HT-29 (cell line): ENCODE data around the gene CALML3. TPM values are rescaled to one million over a fixed set of nuclear protein-coding genes. Genes with fewer than 3 reads are reported as not detected.

Source experiments
- DNase-seq: peaks from one replicate; pipeline ENCODE4 v3.0.0-alpha.2; 2015; ENCODE audit warnings: low spot score
- total RNA-seq: library from RNA; depleted of rRNA; stranded (reverse); fragments of >200 nt; shearing (Covaris generic); gene quantifications from 2 replicates; pipeline ENCODE4 v1.2.3, GENCODE V29; 2014

Gene CALML3
- total RNA-seq, 1 experiment from 2014 or later = not detected

DNA sequence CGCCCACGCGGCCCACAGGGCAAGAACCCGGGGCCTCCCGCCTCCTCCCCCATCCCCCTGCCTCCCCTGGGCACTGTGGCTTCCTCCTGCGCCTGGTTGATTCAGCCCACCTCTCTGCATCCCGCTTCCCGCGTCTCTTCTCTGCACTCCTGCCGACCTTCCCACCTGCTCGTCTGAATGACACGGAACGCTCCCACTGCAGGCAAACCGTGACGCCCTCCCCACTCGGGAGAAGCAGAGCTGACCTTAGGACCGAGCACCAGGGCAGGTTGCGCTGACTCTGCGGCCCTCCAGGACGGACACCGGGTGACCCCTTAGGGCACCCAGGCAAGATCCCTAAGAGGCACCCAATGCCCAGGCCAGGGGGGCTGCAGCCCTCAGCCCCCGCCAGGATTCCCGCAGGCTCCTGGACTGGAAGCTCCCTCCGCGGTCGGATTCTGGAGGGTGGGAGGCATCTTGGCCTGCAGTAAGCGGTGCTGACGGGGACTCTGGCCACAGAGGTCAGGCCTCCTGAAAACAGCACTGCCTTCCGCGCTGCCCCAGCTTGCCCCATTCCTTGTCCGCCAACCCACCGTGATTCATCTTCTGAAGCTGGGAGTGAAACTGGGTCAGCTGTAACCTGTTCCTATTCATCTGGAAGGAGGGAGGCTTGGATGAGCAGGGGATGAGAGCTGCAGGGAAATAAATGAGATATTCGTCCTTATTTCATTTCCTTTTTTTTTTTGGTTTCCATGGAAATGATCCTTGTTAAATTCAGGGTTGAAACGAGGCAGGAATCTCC lies 990 bp downstream of the CALML3 start:
- no peak for DNase-seq

DNA sequence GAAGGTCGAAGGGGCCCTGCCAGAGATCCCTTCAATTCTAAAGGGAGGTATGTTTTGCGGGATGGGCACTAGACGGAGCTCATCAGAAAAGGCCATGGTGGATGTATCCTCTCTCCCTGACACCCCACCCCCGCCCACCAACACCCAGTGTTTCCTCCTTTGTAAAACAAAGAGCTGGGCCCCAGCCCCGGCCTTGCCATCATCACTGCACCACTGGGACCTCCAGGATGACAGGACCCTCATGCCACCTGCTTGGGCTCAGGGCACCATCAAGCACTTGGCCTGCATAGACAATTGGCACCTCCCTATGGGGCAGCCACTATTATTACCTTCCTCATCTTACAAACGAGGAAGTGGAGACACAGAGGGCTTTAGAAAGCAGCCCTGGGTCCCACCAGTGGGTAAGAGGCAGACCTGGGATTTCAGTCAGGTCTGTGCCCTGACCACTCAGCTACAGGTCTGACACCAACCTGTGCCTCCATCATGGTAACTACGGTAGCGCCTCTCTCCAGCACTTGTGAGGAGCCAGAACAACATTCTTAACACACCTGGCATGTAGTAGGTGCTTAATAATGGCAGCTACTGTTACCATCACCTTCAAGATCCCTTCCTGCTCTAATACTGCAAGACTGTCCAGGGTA lies 2.0 kb downstream of the CALML3 start:
- DNase-seq = no peak

DNA sequence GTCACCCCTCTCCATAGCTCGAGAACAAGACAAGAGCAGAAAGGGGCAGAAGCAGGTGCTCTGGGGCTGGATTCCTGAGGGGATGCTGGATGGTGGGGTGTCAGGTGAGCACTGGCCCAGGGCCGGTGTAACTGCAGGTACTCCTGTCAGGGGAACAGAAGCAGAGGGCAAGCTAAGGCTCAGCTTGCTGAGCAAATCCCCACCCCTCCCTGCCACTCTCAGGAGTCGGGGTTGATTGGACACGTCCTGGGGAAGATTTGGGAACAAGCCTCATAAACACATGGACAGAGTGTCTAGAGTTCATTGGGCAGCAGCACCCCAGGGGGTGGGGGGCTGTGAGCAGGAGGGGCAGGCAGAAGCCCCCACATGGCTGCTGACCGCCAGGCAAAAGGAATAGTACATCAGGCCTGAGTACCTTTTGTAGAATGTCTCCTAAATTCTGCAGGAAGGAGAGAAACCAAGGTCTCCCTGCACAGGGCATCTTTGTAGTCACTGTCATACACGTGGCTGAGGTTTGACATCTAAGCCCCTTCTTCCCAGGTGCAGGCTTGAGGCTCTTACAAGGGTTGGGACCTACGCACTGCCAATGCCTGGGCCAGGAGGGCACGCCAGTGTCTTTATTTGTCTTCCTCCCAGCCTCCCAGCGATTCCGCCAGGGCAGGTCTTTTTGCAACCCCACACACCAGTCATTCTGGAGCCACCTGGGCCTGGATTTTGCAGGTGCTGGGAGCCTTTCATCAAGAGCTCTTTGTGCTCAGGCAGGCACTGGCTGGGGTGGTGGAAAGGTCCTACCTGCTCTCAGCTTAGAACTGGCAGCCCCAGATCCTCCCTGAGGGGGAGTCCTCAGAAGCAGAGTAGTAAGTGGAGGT lies 2.8 kb downstream of the CALML3 start:
- no peak for DNase-seq

- no peak for DNase-seq
Measured at GRCh38 chr10:5528989-5529701, 4.4 kb downstream of the CALML3 start.

DNA sequence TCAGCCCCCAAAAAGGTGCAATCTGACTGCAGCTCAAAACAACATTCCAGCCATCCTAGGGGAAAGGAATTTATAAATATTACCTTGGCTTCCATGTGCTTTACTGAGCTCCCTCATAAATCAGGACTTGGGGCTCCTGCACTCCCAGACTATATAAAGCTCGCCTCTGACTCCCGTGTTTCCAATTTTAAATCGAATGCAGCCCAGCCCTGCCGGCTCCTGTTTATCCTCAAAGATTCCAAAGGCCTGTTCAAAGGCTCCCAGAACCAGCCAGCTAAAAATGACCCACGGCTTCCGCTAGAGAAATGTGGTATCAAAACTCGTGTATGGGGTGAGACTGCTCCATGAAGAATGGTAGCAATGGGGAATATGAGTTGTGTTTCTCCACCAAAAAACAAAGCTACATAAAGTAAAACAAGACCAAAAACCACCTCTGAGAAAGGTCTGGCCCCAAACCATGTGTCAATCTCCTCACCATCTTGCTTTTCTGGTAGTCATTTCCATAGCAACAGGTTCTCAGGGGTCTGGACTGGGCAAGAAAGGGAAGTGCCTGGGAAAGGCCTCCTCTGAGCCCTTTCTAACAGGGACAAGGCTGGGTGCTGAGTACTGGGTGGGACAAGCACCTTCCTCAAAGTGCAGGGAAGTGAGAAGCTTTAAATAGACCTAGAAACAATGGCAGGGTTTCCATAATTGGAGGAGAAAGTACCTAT lies 5.1 kb downstream of the CALML3 start:
- DNase-seq = no peak

GRCh38 chr10:5530412-5530806 lies 5.6 kb downstream of the CALML3 start:
- DNase-seq = no peak

- DNase-seq = no peak
Measured at GRCh38 chr10:5530846-5531557, 6.2 kb downstream of the CALML3 start.

DNA sequence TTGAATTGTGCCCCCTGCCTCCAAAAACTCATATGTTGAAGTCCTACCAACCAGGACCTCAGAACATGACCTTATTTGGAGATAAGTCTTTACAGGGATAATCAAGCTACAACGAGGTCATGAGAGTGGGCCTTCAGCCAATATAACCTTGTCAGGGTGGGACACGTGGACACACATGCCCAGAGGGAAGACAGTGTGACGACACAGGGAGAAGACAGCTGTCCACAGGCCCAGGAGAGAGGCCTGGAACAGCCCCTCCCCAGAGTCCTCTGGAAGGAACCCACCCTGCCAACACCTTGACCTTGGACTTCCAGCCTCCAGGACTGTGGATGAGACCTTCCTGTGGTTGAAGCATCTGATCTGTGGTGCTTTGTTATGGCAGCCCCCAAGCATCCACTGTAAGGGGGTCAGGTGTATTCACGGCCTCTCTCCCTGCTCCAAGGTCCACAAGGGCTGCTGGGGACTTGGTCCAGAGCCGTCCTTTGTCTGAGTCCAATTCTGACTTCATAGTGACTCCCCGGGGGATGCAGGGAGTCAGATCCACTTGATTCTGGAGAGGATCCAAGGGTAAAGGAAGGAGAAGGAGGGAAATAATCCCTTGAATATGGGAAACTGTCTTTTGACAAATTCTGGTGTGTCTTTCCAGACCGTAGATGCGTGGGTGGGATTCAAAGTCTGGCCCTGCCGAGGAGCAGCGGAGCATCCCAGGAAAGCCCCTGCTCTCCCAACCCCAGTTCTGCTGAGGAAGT lies 7.0 kb downstream of the CALML3 start:
- no peak for DNase-seq

DNA sequence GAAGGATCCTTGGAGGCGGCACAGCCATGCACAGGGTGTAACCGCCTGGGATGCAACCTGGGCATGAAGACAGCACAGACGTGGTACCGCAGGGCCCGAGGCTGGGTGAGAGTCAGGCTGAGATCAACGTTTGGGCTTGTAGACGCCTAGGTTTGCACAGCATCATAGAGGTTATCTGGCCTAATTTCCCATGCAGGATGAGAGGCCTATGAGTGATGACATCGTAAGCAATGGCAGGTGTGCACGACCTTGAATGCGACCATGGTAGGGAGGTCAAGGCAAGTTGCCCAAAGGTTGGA lies 7.5 kb downstream of the CALML3 start:
- no peak for DNase-seq

- no peak for DNase-seq
Measured at GRCh38 chr10:5532618-5533097, 7.9 kb downstream of the CALML3 start.

DNA sequence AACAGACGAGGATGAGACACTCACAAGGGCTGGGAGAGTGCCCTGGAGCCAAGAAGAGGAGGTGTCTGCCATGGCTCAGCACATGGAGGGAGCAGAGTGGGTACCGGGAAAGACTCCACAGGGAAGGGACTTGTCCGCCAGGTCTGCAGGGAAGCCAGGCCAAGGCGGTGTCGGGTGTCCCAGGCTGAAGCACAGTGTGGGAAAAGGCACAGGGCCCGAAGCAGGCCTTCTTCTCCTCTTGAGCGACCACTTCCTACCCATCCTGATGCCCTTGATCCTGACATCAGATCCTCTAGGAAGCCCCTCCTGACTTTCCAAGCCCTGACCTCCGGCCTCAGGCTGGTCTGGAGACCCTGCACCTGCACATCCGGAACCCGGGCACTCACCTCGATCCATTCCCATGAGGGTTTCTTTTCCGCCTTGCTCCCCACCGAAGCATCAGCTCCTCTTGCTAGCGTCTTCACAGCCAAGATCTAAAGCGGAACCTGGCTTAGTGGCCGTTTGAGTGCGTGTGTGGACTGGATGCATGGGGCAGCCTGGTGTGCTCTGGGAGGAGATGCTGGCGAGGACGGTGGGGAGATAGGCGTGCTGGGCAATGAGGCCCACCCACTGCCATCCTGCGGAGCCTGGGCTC lies 8.5 kb downstream of the CALML3 start:
- no peak for DNase-seq

GRCh38 chr10:5534051-5534821 lies 9.5 kb downstream of the CALML3 start:
- peak; percentile 35 for DNase-seq

DNA sequence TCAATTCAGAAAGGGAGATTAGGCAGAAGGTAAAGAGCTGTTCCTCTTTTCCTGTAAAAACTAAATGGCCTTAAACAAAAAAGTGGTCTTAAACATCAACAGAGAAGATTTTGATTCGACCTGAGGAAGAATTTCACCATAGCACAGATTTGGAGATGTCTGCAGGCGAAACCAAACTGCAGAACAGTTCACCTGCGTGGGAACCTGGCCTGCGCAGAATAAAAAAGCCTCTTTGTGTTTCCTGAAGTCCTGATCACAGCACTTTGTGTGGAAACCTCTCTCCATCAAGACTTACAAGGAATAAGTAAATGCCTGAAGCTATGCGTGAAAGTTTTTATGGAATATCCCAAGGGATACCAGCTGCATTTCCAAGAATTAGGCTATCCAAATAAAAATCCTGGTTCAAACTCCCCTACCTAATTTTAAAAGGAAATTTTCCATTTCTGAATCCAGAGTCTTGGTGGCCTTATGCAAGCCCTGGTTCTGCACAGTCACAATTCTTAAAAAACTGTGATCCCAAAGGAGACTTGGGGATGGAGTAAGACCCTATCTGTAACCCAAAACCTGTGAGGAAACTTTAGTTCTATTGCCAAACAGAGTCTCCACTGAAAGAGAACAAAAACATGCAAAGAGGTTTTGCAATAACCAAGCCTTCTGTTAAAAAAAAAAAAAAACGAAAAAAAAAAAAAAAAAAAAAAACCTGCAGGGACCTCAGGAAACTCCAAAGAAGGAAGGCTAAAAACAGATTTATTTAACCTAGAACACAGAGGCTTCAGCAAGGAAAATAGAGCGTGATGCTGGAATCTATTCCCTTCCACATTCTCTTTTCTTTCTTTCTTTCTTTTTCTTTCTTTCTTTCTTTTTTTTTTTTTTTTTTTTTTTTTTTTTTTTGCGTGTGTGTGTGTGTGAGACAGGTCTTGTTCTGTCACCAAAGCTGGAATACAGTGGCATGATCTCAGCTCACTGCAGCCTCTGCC lies 10.4 kb downstream of the CALML3 start:
- DNase-seq = no peak

DNA sequence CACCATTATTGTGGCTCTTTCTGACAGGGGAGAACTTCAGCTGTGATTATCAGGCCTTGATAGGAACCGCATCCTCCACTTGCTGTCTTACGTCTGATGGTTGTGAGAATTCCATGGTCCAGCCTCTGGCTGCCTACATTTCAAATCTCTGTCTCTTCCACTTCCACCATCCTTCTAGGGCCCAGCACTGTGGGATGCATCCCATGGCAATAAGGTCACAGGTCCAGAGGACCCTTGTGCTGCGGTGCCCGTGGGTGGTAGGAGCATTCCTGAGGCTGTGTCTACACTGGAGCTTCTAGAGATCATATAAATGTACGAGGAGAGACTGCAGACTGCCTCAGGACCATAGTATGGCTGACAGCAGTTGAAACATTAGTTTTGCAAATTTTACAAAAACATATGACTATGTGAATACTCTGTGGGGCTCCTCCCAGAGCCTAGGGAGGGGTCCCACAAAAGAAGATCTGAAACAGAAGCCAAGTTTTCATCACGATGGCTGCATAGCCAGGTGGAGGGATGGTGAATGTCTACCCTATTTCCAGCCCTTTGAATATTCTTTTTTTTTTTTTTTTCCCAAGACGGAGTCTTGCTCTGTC lies 11.8 kb downstream of the CALML3 start:
- no peak for DNase-seq

GRCh38 chr10:5537684-5538083 lies 12.9 kb downstream of the CALML3 start:
- no peak for DNase-seq

DNA sequence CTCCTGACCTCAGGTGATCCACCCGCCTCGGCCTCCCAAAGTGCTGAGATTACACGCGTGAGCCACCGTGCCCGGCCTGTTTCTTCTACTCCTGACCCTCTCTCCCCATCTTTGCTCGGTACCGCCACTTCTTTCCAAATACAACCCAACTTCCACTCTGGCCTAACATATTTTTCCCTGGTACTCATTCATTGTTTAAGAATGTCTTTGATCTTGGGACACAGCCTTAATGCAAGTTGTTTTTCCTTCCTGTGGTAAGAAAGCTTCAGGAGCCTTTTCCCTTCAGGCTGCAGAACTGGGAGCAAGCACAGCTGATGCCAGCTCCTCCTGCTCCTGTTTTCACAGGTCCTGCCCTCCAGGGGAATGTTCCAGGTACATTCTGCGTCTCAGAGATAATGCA lies 13.7 kb downstream of the CALML3 start:
- DNase-seq = peak; percentile 38
